HG02759 (cell line): ENCODE measurements around the gene CMIP.
"Not testable (repeated sequence)": the region's sequence is repeated elsewhere in the genome, so short reads cannot be mapped to it uniquely, and the experiment has no call there.

Source experiments
- ATAC-seq: cut with Tn5 transposase; IDR thresholded peaks from one replicate; pipeline ENCODE4 v1.9.1; 2021; ENCODE audit warnings: mild to moderate bottlenecking, moderate library complexity; ENCODE audit not compliant: unreplicated experiment

Gene CMIP

DNA sequence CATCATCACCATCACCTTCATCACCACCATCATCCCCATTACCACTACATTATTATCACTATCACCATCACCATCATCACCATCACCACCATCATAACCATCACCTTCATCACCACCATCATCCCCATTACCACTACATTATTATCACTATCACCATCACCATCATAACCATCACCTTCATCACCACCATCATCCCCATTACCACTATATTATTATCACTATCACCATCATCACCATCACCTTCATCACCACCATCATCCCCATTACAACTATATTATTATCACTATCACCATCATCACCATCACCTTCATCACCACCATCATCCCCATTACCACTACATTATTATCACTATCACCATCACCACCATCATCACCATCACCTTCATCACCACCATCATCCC lies 132.7 kb downstream of the CMIP start:
- not testable (repeated sequence) for ATAC-seq

DNA sequence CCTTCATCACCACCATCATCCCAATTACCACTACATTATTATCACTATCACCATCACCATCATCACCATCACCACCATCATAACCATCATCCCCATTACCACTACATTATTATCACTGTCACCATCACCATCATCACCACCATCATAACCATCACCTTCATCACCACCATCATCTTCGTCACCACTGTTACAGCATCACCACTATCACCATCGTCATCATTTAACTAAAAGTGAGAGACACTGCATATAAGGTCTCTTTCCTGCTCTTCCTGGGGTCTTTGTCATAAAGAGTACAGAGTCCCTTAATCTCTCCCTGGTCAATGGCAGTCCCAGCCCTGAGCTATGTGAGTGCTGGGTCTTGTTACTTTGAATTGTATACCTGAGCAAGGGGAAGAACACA lies 133.5 kb downstream of the CMIP start:
- ATAC-seq = no peak

DNA sequence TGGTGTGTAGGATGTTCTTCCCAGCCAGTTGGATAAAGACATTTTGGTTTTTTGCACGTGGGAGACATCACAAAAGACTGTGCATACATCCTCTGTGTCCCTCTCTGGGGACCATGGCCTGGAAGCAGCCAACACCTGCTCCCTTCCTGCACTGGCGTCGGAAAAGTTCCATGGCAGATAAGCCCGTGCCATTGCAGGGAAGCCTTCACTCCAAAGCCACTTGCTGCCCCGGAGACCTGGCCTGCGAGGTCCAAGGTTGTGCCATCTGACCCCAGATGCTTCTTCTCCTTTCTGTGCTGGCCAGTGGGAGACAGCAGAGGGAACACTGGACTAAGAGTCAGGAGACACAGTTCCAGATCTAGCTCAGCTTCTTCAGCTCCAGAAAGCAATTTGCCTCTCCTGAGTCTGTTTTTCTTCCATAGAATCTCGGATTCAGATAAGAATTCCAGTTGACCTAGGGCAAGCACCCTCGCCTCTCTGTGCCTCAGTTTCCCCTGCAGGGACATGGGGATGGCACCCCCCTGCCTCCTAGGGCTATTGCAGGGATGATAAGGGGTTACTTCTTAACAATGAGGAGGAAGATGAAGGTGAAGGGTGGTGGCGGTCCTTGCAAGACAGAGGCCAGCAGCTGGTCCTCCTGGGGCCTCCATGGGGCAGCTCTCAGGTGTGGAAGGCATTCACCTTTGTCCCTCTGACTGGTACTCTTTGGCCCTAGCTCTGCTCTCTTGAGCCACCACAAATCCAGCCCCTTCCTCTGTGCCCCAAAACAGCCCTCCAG lies 134.2 kb downstream of the CMIP start:
- ATAC-seq = no peak

DNA sequence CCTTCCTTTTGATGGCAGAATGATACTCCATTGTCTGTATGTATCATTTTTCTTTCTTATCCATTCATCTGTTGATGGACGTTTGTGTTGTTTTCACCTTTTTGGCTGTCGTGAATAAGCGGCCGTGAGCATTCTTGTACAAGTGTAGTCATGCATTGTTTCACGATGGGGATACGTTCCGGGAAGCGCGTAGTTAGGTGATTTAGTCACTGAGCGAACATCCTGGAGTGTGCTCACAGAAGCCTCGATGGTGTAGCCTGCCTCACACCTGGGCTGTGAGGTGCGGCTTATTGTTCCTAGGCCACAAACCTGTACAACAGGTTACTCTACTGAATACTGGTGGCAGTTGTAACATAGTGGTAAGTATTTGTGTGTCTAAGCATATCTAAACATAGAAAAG lies 136.5 kb downstream of the CMIP start:
- ATAC-seq = no peak

DNA sequence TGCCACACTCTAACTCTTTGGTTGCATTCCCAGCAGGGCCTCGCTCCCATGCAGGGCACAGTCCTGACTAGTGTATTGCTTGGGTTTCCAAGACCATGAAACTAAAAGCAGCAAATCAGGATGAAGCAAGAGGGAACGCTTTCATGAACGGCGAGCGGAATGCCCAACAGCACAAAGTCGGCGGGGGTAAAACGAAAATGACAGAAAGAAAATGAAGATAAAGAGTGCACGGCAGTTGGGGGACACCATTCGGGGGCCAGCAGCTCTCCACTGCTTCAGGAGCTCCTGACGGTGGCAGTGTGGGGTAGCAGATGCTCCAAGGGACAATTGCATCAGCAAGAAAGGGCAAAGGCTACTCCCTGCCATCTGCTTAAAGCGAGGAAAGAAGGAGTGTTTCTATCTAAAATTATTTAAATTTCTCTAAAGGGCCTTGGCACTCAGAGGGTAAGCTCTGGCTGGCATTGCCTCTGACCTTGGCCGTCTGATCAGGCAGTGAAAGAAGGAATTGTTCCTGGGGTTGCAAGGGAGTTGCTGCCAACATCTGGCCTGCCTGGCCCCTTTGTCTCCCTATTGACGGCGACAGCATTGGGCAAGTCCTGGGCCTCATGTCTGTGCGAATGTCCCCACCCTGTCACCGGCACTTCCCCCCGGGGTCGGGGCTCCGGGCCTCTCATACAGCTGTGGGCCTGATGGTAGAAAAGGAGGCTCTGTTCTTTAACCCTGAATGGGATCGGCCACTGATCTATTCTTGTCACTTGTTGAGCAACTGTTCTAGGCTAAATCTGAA lies 138.2 kb downstream of the CMIP start:
- ATAC-seq = no peak

DNA sequence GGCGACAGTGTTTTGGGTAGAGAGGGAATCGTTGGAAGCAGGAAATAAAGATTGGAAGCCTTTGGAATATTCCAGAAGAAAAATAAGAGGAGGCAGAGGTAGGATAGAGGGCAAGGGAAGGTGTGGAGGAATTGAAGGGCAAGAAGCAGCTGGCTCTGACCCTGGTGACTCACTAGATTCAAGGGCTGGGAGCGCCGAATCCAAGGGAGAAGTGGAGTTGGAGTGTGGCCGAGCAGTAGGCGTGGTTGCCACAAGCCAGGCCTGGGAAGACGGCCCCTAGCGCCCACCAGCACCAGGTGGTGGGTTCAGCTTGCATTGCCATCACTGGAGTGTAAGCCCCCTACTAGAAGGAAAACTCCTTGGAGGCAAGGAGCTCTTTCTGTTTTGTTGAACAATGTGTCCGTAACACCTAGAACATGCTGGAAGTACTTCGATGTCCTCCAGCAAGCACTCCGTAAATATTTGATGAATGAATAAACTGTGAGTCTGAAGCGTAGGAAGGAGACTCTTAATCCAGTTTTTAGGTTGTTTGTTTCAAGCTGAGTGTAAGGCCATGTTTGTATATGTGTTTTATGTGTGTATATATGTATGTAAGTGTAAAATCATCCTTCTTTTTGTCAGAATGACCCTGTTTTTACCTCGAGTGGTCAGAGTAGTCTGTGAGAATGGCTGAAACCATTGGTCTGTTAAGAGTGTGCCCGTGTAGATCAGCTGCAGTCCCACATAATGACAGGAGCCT lies 139.5 kb downstream of the CMIP start:
- no peak for ATAC-seq

DNA sequence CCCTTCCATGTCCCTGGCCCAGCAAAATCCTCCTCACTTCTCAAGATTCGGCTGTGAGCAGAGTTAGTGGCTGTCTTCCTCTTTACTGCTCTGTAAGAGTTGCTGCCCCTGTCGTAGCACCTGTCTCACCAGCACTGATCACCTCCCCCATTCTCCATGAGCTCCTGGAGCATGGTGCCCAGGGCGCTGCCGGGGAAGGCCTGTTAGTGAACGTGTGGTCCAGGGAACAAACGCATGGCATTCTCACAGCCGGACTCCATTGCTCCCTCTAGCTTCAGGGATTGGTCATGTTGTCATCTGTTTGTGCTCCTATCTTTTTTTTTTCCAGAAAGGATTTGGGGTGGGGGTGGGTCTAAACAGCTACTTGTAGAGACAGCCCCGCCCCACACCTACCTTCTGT lies 141.2 kb downstream of the CMIP start:
- ATAC-seq = no peak

DNA sequence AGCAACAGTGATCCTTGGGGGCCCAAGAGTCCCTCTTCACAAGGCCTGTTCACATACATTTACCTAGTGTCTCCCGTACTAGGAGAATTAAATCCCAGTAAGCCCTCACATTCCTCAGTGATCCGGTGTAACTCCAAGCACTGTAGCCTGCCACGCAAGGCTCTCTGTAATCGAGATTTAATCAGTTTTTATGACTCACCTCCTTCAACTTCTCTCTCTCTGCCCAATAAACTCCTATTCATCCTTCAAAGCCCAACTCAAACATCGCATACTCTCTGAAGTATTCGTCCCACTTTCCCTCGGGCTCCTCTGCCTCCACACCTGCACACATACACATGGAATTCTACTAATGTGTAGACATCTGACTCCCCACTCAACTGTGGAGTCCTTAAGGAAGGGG lies 141.8 kb downstream of the CMIP start:
- no peak for ATAC-seq

DNA sequence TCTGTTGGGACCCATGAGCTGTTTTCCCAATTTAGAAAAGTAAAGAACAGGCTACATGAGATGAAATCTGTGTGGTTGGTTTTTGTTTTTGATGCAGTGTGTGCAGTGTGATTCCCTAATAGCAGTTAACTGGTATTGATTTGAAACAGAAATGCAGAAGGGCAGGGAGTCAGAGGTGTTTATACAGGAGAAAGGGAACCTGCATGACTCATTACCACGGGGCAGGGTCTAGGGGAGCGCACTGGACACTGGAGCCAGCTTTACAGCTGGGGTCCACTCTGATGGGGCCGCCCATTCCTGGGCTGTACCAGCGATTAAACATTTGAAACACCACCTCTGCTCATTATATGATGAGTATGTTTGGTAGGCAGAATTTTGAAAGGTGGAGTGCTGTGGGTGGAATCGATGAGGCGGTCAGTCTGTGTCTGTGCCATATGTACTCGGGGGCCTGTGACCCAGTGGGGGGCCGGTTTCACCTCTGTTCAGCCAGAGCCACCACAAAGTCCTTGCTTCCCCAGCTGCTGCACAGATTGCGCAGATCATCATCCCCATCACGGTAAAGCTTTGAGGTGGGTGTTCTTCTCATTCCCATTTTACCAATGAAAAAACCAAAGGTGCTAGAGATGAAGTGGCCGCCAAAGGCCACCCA lies 142.5 kb downstream of the CMIP start:
- ATAC-seq = no peak

DNA sequence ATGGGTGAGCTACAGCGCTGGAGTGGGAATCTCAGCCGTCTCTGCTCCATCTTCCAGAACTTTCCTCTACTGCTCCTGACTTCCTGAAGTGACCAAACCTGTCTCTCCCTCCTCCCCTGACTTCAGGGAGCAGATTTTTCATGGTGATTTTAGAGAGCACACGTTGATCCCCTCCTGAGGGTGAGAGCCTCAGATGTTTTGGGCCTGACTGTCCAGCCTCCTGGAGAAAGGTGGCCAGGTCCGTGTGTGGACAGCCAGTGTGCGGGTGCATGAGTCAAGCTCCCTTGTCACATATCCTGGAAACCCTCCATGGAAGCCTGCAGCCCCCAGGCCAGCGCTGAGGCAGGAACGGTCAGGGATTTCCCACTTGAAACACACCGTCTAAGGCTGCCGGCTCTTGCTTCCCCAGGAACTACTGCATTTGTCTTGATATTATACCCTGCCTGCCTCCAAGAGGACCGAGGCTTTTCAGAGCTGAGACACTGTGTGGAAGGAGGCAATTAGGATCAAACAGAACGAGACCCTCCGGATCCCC lies 143.1 kb downstream of the CMIP start:
- ATAC-seq = no peak

DNA sequence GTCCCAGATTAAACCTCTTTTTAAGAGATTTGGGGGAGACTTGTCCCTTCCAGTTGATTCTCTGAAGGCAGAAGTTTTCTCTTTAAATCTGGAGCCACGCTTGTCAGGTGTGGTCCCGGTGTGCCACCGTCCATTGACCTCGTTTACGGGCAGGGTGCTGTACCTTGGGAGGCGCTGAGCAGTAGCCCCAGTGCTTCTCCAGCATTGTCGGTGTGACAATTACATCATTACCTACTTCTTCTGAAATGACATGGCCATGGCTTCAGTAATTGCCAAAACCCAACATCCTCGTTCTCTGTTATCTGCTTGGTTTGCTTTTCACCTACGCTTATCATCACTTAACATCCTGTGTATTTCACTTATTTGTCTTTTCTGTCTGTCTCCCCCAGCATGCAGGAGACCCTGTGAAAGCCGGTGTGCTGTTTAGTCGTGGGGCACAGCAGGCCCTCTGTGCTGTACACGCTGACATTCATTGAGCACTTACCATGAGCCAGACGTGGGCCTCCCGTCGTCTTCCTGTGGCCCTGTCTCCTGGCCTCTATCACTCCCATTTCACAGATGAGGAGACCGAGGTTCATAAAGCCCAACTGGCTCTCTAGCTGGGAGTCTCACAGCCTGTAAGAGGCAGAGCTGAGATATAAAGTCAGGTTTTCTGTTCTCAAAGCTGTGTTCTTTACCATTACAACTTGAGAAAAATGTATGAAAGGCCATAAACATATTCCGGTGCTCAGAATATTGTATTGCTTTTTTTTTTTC lies 143.9 kb downstream of the CMIP start:
- ATAC-seq = no peak

DNA sequence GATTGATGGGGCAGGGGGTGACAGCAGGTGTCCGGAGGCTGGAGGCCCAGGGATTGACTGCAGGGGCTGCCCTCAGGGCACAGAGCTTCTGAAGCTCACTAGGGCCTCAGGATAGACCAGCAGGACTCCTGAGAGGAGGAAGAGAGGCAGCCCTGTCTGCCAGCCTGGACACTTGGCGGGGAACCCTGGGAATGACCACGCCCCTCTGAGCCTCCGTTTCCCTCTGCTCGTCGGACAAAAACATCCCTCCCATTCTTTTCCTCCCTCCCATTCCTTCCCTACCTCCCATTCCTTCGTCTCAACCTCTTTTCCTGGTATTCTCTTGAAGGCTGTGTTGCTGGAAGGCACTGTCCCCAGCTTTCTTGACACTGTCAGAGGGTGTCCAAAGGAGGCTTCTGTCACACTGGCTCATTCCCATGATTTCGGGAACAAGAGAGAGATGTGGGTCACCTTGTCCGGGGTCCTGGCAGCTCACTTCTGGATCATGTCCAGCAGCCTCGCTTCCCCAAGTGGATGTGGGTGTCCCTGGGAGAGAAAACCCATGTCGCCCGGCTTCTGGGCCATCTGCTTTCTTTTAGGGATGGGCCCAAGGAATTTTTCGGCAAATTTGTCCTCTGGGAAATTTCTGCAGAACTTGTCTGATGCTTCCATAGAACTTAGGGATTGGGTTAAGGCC lies 145.5 kb downstream of the CMIP start:
- no peak for ATAC-seq

DNA sequence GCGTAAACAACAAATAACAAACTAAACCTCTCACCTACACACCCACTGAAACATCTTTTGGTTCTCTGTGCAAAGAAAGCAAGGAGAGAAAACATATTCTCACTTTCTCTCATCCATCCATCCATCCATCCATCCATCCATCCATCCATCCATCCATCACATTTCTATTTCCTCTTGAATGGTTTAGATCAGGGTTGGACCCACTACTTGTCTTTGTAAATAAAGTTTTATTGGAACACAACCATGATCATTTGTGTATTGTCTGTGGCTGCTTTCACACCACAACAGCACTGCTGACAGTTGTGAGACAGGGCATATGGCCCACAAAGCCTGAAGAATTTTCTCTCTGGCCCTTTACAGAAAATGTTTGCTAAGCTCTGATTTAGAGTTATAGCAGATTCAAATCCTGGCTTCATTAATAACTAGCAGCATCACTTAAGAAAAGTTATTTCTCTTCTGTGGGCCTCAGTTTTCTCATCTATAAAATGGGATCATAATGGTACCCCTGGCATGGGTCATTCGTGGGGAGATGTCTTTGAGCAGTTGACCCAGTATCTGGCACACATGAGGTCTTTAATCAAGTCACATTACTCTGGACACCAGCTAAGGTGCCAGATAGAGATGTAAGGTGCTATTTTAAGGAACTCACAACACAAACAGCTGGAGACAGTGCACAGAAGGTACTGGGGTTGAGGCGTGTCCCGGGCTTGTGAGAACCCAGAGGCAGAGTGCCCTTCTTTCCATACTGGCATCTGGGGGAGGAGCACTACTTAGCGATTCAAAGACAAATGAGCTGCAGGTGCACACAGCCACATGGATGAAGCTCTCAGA lies 146.3 kb downstream of the CMIP start:
- ATAC-seq = no peak

DNA sequence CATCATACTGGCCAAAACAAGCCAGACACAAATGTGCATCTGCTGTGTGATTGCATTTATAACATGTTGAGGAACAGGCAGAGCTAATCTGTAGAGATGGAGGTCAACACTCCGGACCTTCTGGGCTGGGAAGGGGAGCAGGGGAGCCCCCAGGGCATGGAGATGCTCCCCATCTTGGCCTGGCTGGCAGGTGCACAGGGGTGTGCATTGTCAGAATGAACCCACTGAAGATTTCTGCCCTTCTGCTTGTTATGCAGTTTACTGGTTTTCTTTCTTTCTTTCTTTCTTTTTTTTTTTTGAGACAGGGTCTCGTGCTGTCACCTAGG lies 146.9 kb downstream of the CMIP start:
- ATAC-seq = no peak

DNA sequence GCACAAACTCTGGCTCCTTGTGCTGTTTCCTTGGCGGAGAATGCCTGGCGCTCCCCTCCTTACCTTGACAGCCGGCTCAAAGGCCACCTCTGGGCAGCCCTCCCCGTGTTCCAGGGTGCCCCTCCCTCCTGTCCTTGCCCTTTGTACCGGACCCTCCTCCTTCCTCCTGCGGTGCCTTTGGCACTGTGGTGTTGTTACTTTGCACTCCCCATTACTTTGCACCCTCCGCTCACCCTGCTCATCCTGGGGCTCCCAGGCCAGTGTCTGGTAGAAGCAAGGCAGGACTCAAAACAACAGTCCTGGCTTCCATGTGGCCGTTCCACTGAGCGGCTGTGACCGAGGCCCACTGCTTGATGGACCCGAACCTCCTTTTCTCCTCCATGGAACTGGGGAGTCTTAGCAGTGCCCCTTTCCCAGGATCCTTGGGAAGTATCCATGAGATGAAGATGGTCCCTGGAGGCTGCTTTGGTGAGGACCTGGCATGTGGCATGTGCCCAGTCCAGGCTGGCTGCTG lies 147.8 kb downstream of the CMIP start:
- ATAC-seq = no peak

DNA sequence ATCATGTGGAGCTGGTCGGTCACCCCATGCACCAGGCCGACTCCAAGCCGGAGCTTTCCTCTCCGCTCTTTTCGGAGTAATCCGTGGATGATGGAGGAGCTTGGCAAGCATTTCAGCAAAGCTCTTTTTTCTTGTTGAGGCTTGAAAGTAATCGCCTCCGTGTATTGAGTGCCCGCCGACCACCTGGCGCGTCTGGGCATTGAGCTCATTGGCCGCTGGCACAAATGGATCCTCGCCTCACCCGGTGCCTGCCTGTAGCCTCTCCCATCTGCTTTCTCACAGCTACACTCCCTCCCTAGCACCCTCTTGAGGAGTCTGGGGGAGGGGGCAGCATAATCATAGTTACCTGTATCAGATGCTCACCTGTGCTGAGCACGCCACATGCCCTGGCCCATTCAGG lies 148.9 kb downstream of the CMIP start:
- ATAC-seq = no peak

DNA sequence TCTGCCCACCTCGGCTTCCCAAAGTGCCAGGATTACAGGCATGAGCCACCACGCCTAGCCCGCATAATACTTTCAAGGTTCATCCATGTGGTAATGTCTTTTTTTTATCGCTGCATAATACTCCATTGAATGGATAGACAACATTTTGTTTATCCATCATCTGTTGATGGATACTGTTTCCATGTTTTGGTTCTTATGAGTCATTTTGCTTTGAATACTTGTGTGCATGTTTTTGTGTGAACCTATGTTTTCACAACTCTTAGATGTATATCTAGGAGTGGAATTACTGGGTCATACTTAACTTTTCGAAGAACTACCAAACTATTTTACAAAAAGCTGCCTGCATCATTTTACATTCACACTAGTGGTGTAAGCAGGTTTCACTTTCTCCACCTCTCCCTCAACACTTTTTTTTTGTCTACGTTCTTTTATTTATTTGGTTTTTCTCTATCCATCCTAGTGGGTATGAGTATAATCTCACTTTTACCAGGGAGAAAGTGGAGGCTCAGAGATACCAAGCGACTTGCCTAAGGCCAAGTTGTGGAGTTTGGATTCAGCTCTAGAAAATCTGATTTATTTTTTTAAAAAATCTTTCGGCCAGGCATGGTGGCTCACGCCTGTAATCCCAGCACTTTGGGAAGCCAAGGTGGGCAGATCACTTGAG lies 151.2 kb downstream of the CMIP start:
- no peak for ATAC-seq

DNA sequence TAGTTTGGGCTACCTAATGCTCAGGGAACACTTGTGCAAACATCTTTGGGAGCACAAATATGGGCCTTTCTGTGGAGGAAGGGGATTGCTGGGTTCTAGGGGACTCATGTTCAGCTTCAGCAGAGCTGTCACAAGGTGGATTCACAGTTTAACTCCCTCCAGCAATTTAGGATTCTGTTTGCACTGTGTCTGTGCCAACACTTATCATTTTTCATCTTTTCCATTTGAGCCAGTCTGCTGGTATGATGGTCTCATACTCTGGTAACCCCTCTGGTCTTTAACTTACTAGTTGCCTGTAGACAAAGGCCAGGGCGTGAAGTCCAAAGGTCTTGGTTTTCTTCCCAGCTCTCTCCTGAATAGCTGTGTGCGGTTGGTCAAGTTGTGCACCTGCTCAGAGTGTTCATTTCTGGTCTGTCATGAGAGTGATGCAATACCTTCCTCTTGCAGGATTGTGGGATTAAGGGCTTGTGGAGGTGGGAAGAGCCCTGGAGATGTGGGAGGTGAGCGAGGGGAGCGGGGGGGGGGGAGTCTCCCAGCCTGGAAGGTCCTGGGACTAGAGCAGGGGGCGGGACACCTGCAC lies 152.6 kb downstream of the CMIP start:
- ATAC-seq = no peak
